Ecto neural progenitor cell (in vitro differentiated cells): Measurements from ENCODE around the gene RRP15.
"Not testable (repeated sequence)": the region's sequence is repeated elsewhere in the genome, so short reads cannot be mapped to it uniquely, and the experiment has no call there.

ENCODE experiments used
- DNase-seq: peaks from one replicate; pipeline ENCODE4 v3.0.0-alpha.2; 2018; ENCODE audit warnings: low spot score

Gene RRP15

DNA sequence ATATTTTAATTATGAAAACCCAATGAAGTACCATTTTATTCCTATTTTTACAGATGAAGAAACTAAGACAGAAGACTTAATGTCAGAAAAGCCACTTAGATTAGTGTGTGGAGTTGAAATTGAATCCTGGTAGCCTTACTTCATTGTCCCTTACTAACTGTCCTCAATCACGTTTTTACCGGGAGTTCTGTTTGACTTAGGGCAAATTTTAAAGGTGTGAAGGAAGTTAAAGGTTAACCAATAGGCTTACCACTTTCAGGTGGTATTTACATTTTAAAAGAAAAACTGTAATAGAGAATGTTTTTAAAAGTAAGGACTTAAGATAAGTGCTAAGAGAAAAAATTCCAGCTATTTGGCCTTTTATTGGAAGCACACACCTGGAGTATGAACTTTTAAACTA lies 12.4 kb downstream of the RRP15 start:
- no peak for DNase-seq

DNA sequence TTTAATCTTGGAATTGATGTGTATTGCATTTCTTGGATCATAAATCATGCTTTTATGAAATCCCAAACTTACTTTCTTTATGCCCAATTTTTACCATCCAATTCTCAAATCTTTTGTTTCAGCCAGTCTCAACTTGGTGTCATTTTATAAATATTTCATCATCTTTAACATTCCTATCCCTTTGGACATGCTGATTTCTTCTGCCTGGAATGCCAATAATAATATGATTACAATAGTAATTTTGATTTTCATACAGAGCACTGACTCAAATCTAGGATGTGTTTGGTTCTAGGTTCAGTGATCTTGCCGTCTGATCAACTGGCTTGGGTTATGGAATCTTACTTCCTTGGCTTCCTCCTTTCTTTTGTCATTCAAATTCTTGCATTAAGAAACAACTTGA lies 12.8 kb downstream of the RRP15 start:
- DNase-seq = no peak

DNA sequence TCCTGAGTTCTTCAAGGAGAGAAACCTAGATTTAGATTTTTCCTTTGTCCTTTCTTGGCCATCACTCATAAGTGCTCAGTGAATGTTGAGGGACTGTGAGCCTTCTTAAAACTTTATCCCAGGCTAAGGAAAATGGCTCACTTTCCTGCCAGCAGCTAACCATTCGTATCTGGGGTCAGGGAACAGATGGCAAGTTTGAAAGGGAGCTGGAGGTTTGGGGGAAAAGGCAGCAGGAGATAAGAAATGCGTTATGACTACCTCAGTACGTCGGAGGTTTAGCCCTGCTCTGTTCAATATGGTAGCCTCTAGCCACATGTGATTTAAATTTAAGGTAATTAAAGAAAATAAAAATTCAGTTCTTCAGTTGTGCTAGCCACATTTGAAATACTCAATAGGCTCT lies 13.3 kb downstream of the RRP15 start:
- DNase-seq = no peak

DNA sequence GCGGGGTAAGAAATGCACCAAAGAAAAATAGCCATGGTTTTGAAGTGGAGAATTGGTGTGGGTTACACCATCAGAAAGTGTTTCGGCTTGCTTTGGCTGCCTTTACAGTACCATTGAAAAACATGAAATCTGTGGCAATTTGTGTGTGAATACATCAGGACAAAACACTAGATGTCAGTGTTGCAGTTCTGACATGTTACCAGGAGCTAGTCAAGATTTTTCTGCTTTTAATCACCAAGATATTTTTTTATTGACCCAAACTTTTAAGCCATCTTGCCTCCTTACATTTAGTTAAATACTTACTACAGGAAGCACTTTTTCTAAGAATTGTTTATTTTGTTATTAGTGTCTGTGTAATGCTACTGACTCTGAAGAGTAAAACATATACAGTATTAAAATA lies 14.3 kb downstream of the RRP15 start:
- DNase-seq = no peak

DNA sequence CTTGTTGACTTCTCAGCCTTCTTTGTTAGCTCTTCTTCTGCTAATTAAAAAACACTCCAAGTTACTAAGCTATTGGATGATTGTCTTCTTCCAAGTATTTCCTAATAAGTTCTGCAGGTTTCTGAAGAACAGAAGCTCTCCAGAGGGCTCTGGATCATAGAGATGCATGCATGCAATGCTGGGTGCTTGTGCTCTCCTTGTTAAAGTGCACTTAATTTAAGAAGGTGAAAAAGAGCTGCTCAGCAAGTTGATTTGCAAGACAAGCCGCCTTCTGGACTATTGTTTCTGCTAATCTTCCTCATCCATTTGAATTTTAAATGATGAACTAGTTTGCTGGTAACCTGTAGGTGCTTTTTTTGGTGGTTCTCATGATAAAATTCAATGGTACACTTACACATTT lies 16.1 kb downstream of the RRP15 start:
- DNase-seq = no peak

DNA sequence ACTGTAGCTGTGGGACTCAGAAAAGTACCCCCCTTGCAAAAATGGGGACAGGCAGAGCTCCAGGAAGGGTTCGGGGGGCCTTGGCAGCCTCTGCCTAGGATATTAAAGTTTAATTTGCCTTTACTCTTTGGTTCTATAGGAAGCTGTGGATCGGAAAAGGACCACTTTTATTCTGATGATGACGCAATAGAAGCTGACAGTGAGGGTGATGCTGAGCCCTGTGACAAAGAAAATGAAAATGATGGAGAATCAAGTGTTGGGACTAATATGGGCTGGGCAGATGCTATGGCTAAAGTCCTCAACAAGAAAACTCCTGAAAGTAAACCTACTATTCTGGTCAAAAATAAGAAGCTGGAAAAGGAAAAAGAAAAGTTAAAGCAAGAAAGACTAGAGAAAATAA lies 17.1 kb downstream of the RRP15 start:
- no peak for DNase-seq

DNA sequence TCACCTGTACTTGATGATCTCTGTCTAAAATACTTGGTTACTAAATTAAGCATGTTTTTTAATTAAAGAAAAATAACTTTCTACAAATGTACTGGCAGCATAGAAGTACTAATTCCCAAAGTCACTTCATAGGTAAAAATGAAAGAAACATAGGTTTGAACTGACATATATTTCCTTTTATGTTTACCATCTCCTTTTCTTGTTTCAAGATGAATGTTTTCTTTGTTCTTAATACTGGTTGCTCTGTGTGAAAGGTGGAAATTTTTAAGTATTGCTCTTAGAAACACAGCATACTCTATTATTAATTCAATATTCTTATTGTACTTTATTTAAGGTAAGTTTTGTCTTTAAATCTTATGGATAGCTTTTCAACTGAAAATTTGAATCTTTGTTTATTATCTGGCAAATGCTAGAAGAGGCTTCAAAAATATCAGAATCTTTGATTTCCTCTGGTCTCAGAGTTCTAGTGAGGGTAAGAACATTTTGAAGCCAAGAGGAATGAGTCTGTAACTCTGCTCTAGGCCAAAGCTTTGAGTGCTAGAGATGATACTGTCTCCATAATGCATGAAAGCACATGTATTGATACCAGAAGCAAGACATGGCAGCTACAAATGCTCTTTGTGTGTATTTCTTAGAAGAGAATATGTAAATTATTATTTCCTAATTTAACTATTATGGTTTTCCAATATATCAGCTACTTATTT lies 18.2 kb downstream of the RRP15 start:
- DNase-seq = no peak

DNA sequence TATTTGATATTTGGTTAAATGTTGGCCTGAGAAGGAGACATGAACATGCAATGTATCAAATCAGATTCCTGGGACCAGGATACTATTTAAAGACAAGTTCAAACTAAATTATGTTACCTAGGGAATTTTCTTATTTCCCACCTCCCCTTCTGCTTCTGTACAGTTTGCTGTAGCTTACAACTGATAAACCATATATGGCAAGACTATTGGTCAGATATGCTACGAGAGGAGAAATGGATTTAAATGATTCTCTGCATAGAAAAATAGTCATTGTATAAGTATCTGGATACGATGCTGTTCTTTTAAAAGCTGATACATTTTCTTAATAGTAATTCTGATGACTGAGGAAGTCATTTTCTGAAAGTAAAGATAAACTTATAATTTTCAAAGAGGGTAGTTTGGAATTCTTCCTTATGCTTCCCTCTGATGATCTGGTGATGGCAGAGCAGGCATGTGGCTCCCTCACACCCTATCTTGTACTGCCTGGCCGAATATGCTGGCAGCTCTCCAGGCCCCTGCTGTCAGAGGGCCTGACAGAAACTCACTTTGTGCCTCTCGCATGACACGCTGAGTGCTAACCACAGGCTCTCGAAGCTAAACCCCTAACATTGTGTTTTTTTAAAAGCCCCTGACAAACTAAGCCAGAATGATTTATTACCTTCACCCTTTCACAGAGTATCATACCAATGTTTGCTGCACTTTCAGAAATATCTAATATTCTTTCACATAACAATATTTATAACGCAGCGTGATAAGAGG lies 19.4 kb downstream of the RRP15 start:
- no peak for DNase-seq

DNA sequence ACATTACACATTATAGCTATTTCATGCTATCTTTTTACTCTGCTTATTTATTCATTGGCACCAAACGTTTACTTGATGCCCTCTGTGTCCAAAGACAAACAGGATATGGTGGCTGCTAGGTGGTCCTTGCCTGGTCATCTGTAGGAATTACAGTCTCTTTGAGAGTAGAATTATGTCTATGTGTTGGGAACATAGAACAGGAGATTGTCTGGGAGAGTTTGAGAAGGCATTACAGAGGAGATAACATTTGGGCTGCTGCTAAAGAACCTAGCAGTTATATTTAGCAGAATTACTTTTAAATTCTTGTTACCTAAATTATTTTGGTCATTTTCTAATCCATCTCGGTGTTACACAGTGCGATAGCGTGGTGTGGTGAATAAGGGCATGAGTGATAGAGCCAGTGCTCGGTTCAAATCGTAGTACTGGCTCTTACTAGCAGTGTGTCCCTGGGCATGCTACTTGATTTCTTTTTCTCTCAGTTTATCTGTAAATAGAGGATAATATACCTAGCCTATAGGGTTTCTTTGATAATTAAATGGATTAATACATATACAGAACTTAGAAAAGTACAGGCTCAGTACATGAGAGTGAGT lies 20.5 kb downstream of the RRP15 start:
- DNase-seq = no peak

DNA sequence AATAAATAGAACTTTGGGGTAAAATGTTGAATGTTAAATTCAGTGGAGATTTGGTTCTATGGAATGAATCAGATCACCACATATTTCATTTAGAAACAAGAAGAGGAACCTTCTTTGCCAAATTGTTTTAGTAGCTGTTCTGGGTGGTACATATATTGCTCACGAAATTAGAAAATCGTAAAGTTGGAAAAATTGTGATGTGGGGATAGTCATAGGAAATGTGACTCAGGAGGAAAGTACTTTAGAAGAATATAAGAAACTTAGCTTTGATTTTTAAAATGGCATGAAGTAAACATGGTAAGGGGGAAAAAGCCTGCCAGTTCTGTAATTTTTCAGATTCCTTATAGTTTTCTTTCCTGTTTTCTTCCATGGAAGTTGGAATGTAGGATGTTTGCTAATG lies 27.4 kb downstream of the RRP15 start:
- DNase-seq = no peak

DNA sequence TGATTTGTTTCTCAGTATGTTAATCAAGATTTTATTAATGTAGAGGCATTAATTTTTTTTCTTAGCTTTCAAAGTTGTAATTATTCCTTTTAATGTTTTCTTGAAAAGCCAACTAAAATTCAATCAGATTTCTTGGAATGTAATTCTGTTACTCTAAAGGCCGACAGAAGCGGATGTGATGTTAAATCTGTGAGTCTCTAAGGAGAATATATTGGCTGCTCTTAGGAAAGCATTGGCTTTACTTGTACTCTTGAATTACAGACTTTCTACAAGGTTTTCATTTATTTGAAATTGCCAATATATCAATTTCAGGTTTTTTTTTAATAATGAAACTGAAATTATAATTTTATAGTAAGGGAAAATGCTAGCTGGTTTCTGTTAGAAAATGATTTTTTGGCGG lies 29.2 kb downstream of the RRP15 start:
- no peak for DNase-seq

DNA sequence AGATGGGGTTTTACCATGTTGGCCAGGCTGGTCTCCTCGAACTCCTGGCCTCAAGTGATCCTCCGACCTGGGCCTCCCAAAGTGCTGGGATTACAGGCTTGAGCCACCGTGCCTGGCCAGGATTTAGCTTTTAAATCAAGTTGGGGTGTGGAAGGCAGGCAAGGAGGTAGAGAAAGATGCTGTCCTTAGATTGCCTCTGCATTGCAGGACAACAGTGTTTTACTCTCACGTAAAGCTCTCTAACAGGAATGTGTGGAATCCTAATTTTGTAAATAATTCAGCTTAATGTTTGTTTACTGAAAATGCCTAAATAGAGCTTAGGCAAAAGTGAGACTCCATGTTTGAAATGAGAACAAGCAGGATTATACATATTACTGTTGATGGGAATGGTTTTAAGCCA lies 30.5 kb downstream of the RRP15 start:
- DNase-seq = no peak

DNA sequence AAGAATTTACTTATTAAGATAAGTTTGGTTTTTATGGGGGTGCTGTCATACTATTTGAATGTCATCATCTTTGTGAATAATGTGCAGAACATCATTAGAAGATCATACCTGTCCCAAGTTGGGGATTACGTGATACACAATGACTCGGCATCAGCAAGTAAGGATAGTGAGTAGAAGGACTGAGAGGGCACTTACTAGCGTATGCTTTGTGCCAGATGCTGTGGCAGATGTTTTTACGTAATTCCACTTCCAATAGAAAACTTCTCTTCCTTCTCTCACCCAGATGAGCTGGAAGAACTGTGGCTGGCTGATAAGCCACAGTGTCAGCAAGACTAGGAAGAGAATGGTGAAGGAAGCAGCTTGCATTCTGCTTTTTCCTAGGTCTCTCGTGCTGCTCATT lies 32.0 kb downstream of the RRP15 start:
- no peak for DNase-seq

DNA sequence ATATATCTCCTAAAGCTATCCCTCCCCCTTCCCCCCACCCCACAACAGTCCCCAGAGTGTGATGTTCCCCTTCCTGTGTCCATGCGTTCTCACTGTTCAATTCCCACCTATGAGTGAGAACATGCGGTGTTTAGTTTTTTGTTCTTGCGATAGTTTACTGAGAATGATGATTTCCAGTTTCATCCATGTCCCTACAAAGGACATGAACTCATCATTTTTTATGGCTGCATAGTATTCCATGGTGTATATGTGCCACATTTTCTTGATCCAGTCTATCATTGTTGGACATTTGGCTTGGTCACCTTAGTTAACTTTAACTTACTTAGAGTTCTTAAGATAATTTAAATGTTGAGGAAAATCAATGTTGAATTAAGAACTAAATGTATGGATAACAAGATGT lies 35.1 kb downstream of the RRP15 start:
- not testable (repeated sequence) for DNase-seq

DNA sequence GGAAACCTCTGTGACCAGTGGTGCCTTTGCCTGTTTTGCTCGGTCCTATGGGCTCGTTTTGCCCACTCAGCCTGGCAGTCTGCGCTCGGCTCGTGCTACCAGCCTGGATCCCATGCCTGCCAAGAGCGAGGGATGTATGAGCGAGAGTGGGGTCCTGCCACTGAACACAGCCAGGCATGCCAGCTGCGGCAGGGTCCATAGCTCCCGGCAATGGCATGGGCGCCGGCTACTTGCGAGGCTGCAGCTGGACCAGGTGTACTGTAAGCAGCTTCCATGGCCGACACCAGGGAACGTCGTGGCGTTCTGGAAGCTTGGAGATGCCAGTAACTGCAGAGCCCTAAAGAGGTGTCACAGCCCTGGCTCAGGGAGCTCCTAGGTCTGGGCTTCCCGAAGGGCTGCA lies 37.7 kb downstream of the RRP15 start:
- DNase-seq = no peak

DNA sequence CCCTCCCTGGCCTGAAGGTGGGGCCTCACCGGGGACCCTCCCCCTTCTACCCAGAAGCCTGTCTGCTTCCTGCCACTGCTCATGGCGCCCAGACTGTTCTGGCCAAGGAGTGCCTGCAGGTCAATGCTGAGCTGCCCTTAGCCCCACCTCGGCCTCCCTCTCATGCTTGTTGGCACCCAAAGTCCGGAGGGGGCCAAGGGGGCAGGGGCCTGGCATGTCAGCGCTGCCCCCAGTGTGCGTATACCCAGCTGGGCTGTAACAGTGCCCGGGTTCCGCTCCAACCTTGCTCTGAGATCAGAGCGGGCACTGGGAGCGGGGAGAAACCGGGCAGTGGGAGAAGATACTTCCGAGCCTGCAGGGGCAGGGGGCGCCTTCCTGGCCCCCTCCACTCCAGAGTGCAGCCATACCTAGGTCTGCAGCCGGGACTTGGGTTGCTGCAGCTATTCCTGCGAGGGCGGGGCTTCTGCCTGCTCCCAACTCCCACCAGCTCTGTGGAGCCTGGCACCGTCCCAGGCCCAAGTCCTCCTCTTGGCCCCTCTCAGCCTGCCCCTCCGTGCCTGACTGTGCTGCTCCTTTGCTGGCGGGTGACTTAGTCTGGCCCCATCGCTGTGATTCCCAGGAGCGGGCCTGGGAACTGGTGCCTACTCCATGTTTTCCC lies 38.6 kb downstream of the RRP15 start:
- DNase-seq = no peak

DNA sequence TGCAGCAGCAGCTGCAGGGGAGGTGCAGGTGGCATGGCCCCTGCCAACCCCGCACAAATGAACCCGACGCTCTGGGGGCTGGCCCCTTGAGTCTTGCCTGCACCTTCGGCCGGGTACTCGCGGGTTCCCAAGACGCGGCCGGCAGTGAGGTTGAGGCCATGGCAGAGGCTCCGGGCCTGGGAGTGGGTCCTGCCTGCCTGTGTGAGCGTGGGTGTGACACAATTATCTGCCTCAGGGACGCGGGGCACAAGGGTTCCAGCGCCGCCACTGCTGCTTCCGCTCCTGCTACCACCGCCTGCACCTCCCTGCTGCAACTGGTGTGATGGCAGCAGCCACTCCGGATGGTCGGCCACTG lies 39.1 kb downstream of the RRP15 start:
- DNase-seq = no peak

DNA sequence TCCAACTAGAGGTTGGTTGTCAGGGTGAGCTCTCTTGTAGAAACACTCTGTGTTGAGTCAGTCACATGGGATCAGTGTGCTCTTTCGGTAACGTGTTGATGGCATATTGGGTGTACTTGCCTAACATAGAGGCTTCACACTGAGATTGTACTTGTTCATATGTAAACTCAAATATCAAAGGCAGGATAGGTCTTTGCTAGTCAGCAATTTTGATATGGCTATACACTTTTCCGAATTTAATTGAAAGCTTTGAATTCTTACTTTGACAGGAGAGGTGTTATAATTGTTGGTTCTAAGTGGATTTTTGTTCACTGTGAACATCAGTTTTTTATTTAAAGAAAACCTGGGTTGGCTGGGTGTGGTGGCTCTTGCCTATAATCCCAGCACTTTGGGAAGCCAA lies 43.7 kb downstream of the RRP15 start:
- DNase-seq = no peak

DNA sequence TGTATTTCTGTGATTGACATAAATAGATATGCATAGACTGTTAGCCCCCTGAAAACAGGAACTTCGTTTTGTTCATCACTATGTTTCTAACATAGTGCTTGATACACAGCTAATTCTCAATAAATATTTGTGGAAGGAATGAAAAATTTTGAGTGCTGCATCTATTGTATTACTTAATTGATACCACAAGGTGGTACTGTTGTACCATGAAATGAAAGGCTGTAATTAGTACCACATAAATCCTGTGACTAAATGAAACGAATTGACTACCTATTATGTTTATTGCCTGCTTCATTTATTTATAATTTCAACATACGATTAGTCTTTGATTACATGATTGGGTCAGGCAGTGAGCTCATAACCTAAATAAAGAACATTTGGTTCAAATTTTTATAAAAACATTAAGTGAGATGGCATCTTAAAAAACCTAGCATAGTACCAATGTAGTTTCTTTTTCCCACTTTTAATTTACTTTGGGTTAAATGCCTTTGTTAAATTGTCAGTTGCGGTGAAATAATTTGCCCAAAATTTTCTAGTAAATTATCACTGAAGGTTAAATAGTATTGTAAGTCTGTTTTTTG lies 45.0 kb downstream of the RRP15 start:
- no peak for DNase-seq

DNA sequence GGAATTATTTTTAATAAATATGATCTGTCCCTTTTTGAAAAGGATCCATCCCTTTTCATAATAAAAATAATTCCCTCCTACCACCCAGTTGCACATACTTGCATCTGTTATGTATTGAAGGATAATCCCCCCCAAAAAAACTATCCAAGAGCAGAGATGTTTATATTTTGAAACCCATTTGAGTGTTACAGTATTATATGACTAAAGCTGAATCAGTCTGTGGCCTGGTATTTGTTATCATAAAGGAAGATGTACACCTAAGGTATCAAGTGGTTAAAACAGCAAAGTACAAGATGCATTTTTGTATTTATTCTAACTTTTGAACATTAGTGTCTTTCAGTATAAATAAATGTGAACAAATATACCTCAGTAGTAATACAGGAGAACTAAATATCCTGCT lies 47.3 kb downstream of the RRP15 start:
- DNase-seq = no peak

DNA sequence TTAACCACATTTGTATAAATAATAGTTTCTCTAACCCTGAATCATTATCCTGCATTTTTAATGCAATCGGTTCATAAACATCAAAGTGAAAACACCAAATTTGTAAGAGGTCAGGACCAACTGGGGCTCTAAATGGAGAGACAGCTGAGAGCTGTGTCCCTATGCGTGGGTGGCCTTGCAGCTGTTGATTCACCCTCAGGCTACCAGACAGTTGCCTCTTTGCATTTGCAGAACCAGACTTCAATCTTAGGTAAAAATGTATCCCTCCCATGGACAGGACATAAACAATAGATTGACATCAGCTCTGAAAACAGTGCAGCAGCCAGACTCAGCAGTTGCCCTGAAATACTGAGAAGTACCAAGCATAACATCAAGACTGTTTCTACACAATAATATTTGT lies 51.2 kb downstream of the RRP15 start:
- DNase-seq = no peak

DNA sequence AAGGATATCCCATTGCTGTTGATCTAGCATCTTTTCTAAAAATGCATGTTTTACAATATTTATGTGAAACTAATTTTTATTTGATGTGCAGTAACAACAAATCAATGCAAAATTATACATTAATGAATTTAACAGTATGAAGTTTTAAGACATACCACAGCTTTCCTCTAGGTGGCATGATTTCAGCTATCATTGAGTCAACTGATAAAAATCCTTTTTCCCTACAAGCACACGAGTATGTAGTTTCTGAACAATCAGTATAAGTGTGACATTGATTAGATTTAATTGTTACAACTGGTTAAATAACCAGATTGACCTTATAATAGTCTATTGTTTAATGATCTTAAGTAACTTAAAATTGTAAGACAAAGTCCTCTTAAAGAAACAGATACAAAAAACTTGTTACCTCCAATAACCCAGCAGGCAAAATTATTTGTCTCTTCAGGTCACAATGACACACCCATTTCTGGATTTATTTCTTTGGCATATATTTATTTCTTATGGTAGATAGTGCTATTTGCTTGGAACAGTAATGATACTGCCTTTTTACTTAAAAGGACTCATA lies 54.3 kb downstream of the RRP15 start:
- DNase-seq = no peak
